Uterus (tissue), 4 donors: Measurements from ENCODE around the gene VPS36. TPM values are rescaled to one million over a fixed set of nuclear protein-coding genes. Genes with fewer than 3 reads are reported as not detected.
"Not testable (repeated sequence)": the region's sequence is repeated elsewhere in the genome, so short reads cannot be mapped to it uniquely, and the experiment has no call there.

ENCODE experiments used
- DNase-seq, 2 donors: peaks; one replicate each; pipeline ENCODE4 v3.0.0-alpha.2; 2019 to 2020
- H3K27ac ChIP-seq, 2 donors: fragments of 200-600 bp; sonication (generic); 1 replicate in 1 of 2; 2 replicates in 1 of 2; pipeline ENCODE4 v1.5.1; 2016 to 2018
- H3K27me3 ChIP-seq, 2 donors: fragments of 200-600 bp; sonication (generic); one replicate each; pipeline ENCODE4 v1.5.1; 2018 to 2019; ENCODE audit warnings: control low read depth in 1 of 2
- H3K36me3 ChIP-seq, 2 donors: fragments of 200-600 bp; sonication (generic); one replicate each; pipeline ENCODE4 v1.5.1; 2019; ENCODE audit warnings: control low read depth in 1 of 2
- H3K4me1 ChIP-seq, 2 donors: fragments of 200-600 bp; sonication (generic); one replicate each; pipeline ENCODE4 v1.5.1; 2018 to 2019; ENCODE audit warnings: control low read depth in 1 of 2
- H3K4me3 ChIP-seq, 2 donors: fragments of 200-600 bp; sonication (generic); 1 replicate in 1 of 2; 2 replicates in 1 of 2; pipeline ENCODE4 v1.5.1; 2018 to 2019; ENCODE audit warnings: mild to moderate bottlenecking in 1 of 2
- H3K9me3 ChIP-seq, 2 donors: fragments of 200-600 bp; sonication (generic); one replicate each; pipeline ENCODE4 v1.5.1; 2019; ENCODE audit warnings: control low read depth in 1 of 2
- CTCF ChIP-seq, 4 experiments: fragments of 200-600 bp in 2 of 4; fragments of 450-650 bp in 2 of 4; sonication (generic) in 2 of 4; IDR thresholded peaks; one replicate each; pipeline ENCODE4 v1.5.1; 2016 to 2019; ENCODE audit warnings: antibody characterized with exemption in 4 of 4, mild to moderate bottlenecking in 2 of 4, moderate library complexity in 1 of 4
- POLR2A ChIP-seq, 2 donors: fragments of 450-650 bp; IDR thresholded peaks; one replicate each; pipeline ENCODE4 v1.6.1; 2016; ENCODE audit warnings: antibody characterized with exemption in 2 of 2, mild to moderate bottlenecking in 1 of 2, moderate library complexity in 1 of 2
- intact Hi-C: fragments of 100-400 bp; cut with DNase I; formaldehyde crosslinking; loops from one replicate; pipeline ENCODE4 v1.15.1; 2023; ENCODE audit warnings: low total_unique reads
- total RNA-seq, 4 donors: library from RNA; depleted of rRNA in 3 of 4; stranded (reverse); fragments of >200 nt in 3 of 4; gene quantifications; one replicate each; pipeline versions ENCODE4 v1.1.0 to v1.2.4, GENCODE V29; 2014 to 2023
- donor health status: DM: yes; HTN: yes; CAD: no.

The VPS36 gene
- total RNA-seq, 4 donors from 2014 or later, result 28.9 to 99.3 (median 77.6) TPM

GRCh38 chr13:52411629-52412028 lies 38.8 kb downstream of the VPS36 start:
- H3K27me3 ChIP-seq, result no peaks in the 10 kb centered on the region
- intact Hi-C loops, result no loop called here
- no peak overlapping the region for H3K27ac ChIP-seq
- peaks cover 0 to 3% of the 10 kb centered on the region in 2 donors for H3K36me3 ChIP-seq
- H3K4me1 ChIP-seq, result no peaks in the 10 kb centered on the region
- TF ChIP-seq CTCF (IDR thresholded peaks at IDR 0.05), result no peak
- no peak for TF ChIP-seq POLR2A (IDR thresholded peaks at IDR 0.05)
- H3K4me3 ChIP-seq, result no peak overlapping the region
- no peak for DNase-seq
- no peaks in the 10 kb centered on the region for H3K9me3 ChIP-seq

GRCh38 chr13:52408071-52408658 lies 42.3 kb downstream of the VPS36 start:
- H3K27me3 ChIP-seq, H3K4me3 ChIP-seq, DNase-seq, H3K4me1 ChIP-seq, intact Hi-C loops, H3K36me3 ChIP-seq, H3K9me3 ChIP-seq, H3K27ac ChIP-seq: not testable (repeated sequence)

- DNase-seq, H3K4me1 ChIP-seq, intact Hi-C loops, H3K4me3 ChIP-seq, H3K27ac ChIP-seq, H3K27me3 ChIP-seq, H3K36me3 ChIP-seq, H3K9me3 ChIP-seq: not testable (repeated sequence)
Observed at GRCh38 chr13:52407436-52407835, 43.0 kb downstream of the VPS36 start.

GRCh38 chr13:52406629-52407028 lies 43.8 kb downstream of the VPS36 start:
- peak overlapping the region in 1 of 2 donors; percentile 24 for H3K27ac ChIP-seq
- H3K27me3 ChIP-seq, result no peaks in the 10 kb centered on the region
- H3K9me3 ChIP-seq, result no peaks in the 10 kb centered on the region
- intact Hi-C loops, result no loop called here
- no peak overlapping the region for H3K4me3 ChIP-seq
- no peaks in the 10 kb centered on the region for H3K36me3 ChIP-seq
- H3K4me1 ChIP-seq, result no peaks in the 10 kb centered on the region
- TF ChIP-seq CTCF (IDR thresholded peaks at IDR 0.05), result no peak
- TF ChIP-seq POLR2A (IDR thresholded peaks at IDR 0.05), result no peak
- no peak for DNase-seq

GRCh38 chr13:52405767-52406494 lies 44.5 kb downstream of the VPS36 start, which contains the start of gene THSD1:
TSS of gene THSD1 (minus strand) at chr13:52406172. CDS start at chr13:52402600, 3,572 bp downstream.
- no peaks in the 10 kb centered on the region for H3K27me3 ChIP-seq
- no peaks in the 10 kb centered on the region for H3K9me3 ChIP-seq
- peak; percentile 52 to 59 for DNase-seq
- H3K27ac ChIP-seq, result peak within 1 kb of the TSS; percentile 24 to 47
- no peak for TF ChIP-seq CTCF (IDR thresholded peaks at IDR 0.05)
- peak in 1 of 2 donors; percentile 22 for TF ChIP-seq POLR2A (IDR thresholded peaks at IDR 0.05)
- intact Hi-C loops, result no loop called here
- no peaks in the 10 kb centered on the region for H3K4me1 ChIP-seq
- no peaks in the 10 kb centered on the region for H3K36me3 ChIP-seq
- peak within 1 kb of the TSS; percentile 22 to 35 for H3K4me3 ChIP-seq

- intact Hi-C loops, result no loop called here
- TF ChIP-seq POLR2A (IDR thresholded peaks at IDR 0.05) (no peak), CTCF (IDR thresholded peaks at IDR 0.05) (no peak)
- Histone ChIP-seq H3K36me3 (no peaks in the 10 kb centered on the region), H3K27ac (peak overlapping the region; percentile 9 to 47), H3K4me3 (peak overlapping the region; percentile 22 to 35), H3K27me3 (no peaks in the 10 kb centered on the region), H3K4me1 (no peaks in the 10 kb centered on the region), H3K9me3 (no peaks in the 10 kb centered on the region)
- DNase-seq, result no peak
Observed at GRCh38 chr13:52405369-52405766, 45.1 kb downstream of the VPS36 start.
